Measurements from ENCODE around the gene PRR22.
A peak's percentile ranks its signal among the peaks of the same experiment; 100 is the strongest.

Gene PRR22

DNA sequence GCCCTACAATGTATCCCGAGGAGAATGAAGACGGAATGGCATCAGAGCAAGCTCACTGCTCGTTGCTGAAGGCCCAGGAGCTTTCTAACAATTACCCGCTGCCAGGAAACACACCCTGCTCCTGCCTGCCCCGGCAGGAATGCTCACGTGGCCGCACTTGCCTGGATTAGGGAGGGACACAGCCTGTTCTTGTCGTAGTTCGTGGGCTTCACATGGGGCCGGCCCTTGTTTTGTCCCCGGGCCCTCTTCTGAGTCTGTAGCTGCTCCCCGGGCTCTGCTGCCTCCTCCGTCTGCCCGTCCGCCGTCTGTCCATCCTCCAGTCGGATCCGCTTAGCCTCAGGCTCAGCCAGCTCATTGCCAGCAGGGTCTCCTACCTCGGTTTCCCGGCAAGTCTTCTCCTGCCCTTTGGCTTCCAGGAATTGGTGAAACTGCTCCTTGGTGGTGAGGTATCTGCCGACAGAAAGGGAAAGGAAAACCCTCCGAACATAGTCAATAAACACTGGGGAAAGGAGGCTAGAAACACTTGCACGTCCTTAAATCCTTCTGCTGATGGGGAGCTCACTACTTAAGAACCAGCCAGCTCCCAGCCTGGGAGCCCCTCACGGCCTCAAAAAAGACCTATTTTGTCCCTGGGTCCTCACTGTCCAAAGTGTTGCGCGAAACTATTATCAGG lies 5.5 kb upstream of the PRR22 start:
- no peak for TF ChIP-seq EZH2phosphoT487 (IDR thresholded peaks at IDR 0.05; ENCODE audit: low read depth)
- peaks cover 41% of the 10 kb centered on the region for H3K36me3 ChIP-seq (replicated peaks; ENCODE audit: low read depth, low read length)
- H3K4me2 ChIP-seq (ENCODE audit: low read length): peak overlapping the region; percentile 75
- no peaks in the 10 kb centered on the region for H3K27me3 ChIP-seq (ENCODE audit: low read depth, low read length)
- H4K20me1 ChIP-seq (ENCODE audit: insufficient read depth, low read length): 0 out of 2 replicates have a peak, but pooled peaks cover 3% of the 10 kb centered on the region
- H3K27ac ChIP-seq (ENCODE audit: low read length): 0 out of 2 replicates have a peak overlapping the region, but pooled peaks have one; percentile 8
- peaks cover 9% of the 10 kb centered on the region for H3K4me1 ChIP-seq (ENCODE audit: low read length)
- H3K79me2 ChIP-seq (ENCODE audit: low read length): peaks cover 16% of the 10 kb centered on the region
- no peaks in the 10 kb centered on the region for H3K9me3 ChIP-seq (ENCODE audit: insufficient read depth, low read length)
- no peak overlapping the region for H2AFZ ChIP-seq (ENCODE audit: low read depth, low read length)
- peak overlapping the region; percentile 61 for H3K9ac ChIP-seq (ENCODE audit: low read length)
- H3K4me3 ChIP-seq (ENCODE audit: low read length): peak overlapping the region; percentile 77

DNA sequence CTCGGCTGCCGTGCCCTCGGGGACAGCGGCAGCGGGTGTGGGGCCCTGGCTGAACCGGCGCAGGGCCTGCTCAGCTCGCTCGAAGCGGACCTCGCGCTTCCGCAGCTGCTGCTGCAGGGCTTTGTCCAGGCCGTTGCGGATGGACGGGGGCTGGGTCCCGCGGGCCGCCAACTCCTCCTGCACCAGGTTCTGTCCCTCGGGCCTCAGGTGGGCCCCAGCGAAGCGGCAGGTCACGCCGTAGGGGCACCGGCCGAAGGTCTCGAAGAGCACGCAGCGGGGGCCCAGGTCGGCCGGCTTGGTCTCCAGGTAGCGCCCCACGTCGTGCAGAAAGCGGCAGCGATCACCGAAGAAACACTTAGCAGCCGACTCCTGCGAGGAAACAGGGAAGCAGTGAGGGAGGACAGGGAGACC lies 4.8 kb upstream of the PRR22 start:
- Histone ChIP-seq H3K9ac (ENCODE audit: low read length) (no peak overlapping the region), H2AFZ (ENCODE audit: low read depth, low read length) (no peak overlapping the region), H3K79me2 (ENCODE audit: low read length) (peaks cover 16% of the 10 kb centered on the region), H4K20me1 (ENCODE audit: insufficient read depth, low read length) (0 out of 2 replicates have a peak, but pooled peaks cover 3% of the 10 kb centered on the region), H3K27me3 (ENCODE audit: low read depth, low read length) (no peaks in the 10 kb centered on the region), H3K4me1 (ENCODE audit: low read length) (peaks cover 9% of the 10 kb centered on the region), H3K27ac (ENCODE audit: low read length) (no peak overlapping the region), H3K36me3 (replicated peaks; ENCODE audit: low read depth, low read length) (peaks cover 41% of the 10 kb centered on the region), H3K4me2 (ENCODE audit: low read length) (no peak overlapping the region), H3K4me3 (ENCODE audit: low read length) (no peak overlapping the region), H3K9me3 (ENCODE audit: insufficient read depth, low read length) (no peaks in the 10 kb centered on the region)
- TF ChIP-seq EZH2phosphoT487 (IDR thresholded peaks at IDR 0.05; ENCODE audit: low read depth): no peak
- TF ChIP-seq, protein P1, sequence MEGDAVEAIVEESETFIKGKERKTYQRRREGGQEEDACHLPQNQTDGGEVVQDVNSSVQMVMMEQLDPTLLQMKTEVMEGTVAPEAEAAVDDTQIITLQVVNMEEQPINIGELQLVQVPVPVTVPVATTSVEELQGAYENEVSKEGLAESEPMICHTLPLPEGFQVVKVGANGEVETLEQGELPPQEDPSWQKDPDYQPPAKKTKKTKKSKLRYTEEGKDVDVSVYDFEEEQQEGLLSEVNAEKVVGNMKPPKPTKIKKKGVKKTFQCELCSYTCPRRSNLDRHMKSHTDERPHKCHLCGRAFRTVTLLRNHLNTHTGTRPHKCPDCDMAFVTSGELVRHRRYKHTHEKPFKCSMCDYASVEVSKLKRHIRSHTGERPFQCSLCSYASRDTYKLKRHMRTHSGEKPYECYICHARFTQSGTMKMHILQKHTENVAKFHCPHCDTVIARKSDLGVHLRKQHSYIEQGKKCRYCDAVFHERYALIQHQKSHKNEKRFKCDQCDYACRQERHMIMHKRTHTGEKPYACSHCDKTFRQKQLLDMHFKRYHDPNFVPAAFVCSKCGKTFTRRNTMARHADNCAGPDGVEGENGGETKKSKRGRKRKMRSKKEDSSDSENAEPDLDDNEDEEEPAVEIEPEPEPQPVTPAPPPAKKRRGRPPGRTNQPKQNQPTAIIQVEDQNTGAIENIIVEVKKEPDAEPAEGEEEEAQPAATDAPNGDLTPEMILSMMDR (IDR thresholded peaks at IDR 0.05; ENCODE audit: low read depth, low read length): no peak

DNA sequence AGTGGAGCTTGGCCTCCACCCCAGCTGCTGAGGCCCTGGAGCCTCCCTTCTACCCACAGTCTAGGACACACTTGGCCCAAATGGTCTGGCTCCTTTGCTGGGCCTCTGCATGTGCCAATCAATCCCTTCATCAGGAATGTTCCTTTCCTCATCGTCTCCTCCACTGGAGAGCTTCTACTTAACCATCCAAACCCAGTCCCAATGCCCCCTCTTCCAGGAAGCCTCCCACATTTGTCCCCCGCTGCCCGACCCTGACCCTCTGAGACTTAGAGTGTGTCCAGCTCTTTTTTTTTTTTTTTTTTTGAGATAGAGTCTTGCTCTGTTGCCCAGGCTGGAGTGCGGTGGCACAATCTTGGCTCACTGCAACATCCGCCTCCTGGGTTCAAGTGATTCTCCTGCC lies 3.9 kb upstream of the PRR22 start:
- Histone ChIP-seq H3K36me3 (replicated peaks; ENCODE audit: low read depth, low read length) (peaks cover 41% of the 10 kb centered on the region), H2AFZ (ENCODE audit: low read depth, low read length) (no peak overlapping the region), H3K4me1 (ENCODE audit: low read length) (peaks cover 9% of the 10 kb centered on the region), H3K27me3 (ENCODE audit: low read depth, low read length) (no peaks in the 10 kb centered on the region), H3K79me2 (ENCODE audit: low read length) (peaks cover 16% of the 10 kb centered on the region), H3K27ac (ENCODE audit: low read length) (no peak overlapping the region), H3K9me3 (ENCODE audit: insufficient read depth, low read length) (no peaks in the 10 kb centered on the region), H3K4me3 (ENCODE audit: low read length) (no peak overlapping the region), H4K20me1 (ENCODE audit: insufficient read depth, low read length) (0 out of 2 replicates have a peak, but pooled peaks cover 3% of the 10 kb centered on the region), H3K4me2 (ENCODE audit: low read length) (no peak overlapping the region), H3K9ac (ENCODE audit: low read length) (no peak overlapping the region)
- TF ChIP-seq, protein P1 (IDR thresholded peaks at IDR 0.05; ENCODE audit: low read depth, low read length): no peak
- no peak for TF ChIP-seq EZH2phosphoT487 (IDR thresholded peaks at IDR 0.05; ENCODE audit: low read depth)

DNA sequence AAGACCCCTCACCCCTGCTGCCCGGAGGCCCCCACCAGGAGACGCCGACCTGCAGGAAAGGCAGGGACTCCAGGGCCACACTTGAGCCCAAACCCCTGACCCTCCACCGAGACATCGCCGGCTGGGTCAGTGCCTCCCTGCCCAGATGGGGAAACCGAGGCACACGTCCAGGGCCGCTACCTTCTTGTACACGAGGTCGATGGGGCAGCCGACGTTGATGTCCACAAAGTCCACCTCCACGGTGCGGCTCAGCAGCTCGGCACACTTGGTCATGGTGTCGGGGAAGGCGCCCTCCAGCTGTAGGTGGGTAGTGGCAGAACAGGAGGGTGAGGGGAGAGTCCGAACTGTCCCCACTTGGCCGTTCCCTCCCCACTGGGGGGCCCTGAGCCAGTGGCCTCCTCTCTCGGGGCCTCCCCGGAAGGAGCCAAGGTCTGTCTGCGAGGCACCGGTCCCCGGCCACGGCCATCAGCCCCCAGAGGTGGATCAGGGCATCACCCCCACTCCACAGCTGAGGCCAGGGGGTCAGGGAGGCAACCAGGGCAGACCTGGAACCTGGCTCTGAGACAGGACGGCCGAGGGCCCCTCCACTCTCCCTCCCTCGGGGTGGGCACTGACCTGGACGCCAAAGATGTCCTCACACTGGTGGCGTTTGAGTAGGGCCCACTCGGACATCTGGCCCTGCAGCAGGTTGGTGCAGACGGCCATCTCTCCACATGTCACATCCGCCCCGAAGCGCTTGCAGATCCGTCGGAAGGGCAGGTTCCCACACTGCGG lies 3.0 kb upstream of the PRR22 start:
- H3K27ac ChIP-seq (ENCODE audit: low read length): no peak overlapping the region
- no peak overlapping the region for H3K9ac ChIP-seq (ENCODE audit: low read length)
- no peak for TF ChIP-seq EZH2phosphoT487 (IDR thresholded peaks at IDR 0.05; ENCODE audit: low read depth)
- TF ChIP-seq, protein P1 (IDR thresholded peaks at IDR 0.05; ENCODE audit: low read depth, low read length): no peak
- H3K4me2 ChIP-seq (ENCODE audit: low read length): no peak overlapping the region
- H3K79me2 ChIP-seq (ENCODE audit: low read length): peaks cover 16% of the 10 kb centered on the region
- H3K4me3 ChIP-seq (ENCODE audit: low read length): no peak overlapping the region
- 0 out of 2 replicates have a peak, but pooled peaks cover 3% of the 10 kb centered on the region for H4K20me1 ChIP-seq (ENCODE audit: insufficient read depth, low read length)
- peaks cover 47% of the 10 kb centered on the region for H3K36me3 ChIP-seq (replicated peaks; ENCODE audit: low read depth, low read length)
- H3K27me3 ChIP-seq (ENCODE audit: low read depth, low read length): no peaks in the 10 kb centered on the region
- peaks cover 9% of the 10 kb centered on the region for H3K4me1 ChIP-seq (ENCODE audit: low read length)
- H3K9me3 ChIP-seq (ENCODE audit: insufficient read depth, low read length): no peaks in the 10 kb centered on the region
- H2AFZ ChIP-seq (ENCODE audit: low read depth, low read length): no peak overlapping the region

Measured in OCI-LY3 (cell line).